HG03175 (cell line): ENCODE data around the gene GOLGA6B.
A peak's percentile ranks its signal among the peaks of the same experiment; 100 is the strongest.
"Not testable (repeated sequence)": the region's sequence is repeated elsewhere in the genome, so short reads cannot be mapped to it uniquely, and the experiment has no call there.

Experiments used
- ATAC-seq: cut with Tn5 transposase; IDR thresholded peaks from one replicate; pipeline ENCODE4 v1.9.1; 2021; ENCODE audit warnings: mild to moderate bottlenecking, moderate library complexity; ENCODE audit not compliant: unreplicated experiment

Gene GOLGA6B

GRCh38 chr15:72661081-72661480, 6.6 kb downstream of the GOLGA6B start:
- not testable (repeated sequence) for ATAC-seq

- ATAC-seq, result not testable (repeated sequence)
Measured at GRCh38 chr15:72663931-72664330, 9.4 kb downstream of the GOLGA6B start.

DNA sequence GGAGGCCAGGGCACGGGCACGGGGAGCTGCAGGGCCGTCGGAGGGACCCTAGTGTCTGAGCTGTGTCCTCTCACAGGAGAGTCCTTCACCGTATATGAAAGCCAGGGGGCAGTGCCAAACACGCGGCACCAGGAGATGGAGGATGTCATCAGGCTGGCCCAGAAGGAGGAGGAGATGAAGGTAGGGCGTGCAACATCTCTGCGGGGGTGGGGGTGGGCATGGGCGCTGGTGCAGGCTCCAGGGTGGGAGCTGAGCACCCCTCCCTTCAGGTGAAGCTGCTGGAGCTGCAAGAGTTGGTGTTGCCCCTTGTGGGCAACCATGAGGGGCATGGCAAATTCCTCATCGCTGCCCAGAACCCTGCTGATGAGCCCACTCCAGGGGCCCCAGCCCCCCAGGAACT, 11.2 kb downstream of the GOLGA6B start:
- not testable (repeated sequence) for ATAC-seq

- ATAC-seq, result not testable (repeated sequence)
Measured at GRCh38 chr15:72669803-72670202, 15.3 kb downstream of the GOLGA6B start.

DNA sequence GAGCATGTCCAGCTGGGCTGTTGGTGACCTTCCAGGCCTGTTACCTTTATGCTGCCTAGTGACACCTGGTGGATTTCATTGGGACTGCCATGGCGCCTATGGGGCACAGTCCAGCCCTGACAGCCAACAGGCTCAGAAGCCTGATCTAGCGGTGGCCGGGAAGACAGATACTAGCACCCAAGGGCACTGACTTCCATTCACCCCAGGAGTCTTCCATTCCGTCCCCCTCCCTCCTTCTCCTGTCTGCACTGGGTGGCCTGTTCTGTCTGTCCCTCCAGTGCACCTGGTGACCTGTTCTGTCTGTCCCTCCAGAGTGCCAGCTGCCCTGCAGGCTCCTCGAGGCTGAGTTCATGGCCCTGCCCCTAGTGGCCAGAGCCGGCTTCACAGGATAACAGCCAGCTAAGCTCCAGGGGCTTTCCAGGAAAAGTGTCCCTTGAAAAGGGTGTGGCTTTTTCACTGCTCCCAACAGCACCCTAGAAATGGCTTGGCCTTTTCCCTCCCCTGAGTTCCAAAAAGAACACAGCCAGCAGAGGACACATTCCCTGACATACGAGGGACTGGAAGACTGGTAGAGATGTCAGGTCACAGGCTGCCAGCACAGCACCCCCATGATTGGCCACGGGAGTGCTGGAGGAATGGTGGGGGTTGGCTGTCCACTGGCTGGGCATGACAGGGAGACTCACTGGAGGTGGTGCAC, 16.3 kb downstream of the GOLGA6B start:
- peak; percentile 91 for ATAC-seq

- ATAC-seq, result no peak
Measured at GRCh38 chr15:72671525-72671924, 17.0 kb downstream of the GOLGA6B start.

DNA sequence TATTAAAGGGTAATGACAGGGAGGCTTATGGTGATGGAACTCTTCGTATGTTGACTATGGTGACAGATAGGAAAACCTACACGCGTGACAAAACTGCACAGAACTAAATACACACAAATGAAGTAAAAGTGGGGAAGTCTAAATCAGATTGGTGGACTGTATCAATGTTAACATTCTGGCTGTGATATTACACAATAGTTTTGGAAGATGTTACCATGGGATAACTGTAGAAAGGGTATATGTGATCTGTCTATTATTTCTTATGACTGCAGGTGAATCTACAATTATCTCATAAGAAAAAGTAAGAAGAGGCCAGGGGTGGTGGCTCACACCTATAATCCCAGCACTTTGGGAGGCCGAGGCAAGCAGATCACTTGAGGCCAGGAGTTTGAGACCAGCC, 22.3 kb downstream of the GOLGA6B start:
- no peak for ATAC-seq

GRCh38 chr15:72680931-72681330, 26.4 kb downstream of the GOLGA6B start:
- no peak for ATAC-seq

GRCh38 chr15:72682772-72683171, 28.3 kb downstream of the GOLGA6B start:
- ATAC-seq, result no peak

DNA sequence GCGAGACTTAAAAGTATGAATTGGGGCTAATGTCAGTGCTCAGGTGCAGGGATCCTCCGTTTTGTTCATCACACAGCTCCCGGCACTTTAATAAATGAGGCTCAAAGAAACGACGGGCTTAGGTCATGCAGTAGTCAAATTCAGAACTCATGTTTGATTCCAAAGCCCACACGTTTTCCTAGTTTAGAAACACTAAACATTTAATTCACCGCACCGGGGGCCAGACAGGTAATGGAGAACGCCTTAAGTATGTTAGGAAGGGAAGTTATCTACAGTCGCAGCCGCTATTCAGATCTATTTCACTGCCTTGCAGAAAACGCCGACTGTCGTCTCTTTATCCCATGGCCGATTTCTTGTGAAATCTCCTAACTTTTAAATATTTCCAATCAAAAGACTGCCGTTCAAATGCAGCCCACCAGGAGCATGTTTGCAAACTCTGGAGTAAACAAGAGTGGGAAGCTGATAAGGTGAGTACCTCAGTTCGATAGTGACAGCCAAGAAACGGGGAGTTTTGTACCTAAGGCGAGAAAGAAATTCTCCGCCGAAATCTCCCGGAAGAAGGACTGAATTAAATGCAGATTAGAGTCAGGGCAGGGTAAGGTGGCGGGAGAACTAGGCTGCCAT, 30.9 kb downstream of the GOLGA6B start:
- ATAC-seq, result no peak

- peak; percentile 97 for ATAC-seq
Measured at GRCh38 chr15:72685925-72686794, 31.7 kb downstream of the GOLGA6B start, which contains the start of the genes BBS4 and HIGD2B. Gene BBS4, plus strand, starts transcription at chr15:72686207. Its CDS starts 21 bp downstream, at chr15:72686228. Gene HIGD2B, minus strand, starts transcription at chr15:72686182. Its CDS starts 9,808 bp downstream, at chr15:72676374.

- no peak for ATAC-seq
Measured at GRCh38 chr15:72688697-72689096, 34.2 kb downstream of the GOLGA6B start.

DNA sequence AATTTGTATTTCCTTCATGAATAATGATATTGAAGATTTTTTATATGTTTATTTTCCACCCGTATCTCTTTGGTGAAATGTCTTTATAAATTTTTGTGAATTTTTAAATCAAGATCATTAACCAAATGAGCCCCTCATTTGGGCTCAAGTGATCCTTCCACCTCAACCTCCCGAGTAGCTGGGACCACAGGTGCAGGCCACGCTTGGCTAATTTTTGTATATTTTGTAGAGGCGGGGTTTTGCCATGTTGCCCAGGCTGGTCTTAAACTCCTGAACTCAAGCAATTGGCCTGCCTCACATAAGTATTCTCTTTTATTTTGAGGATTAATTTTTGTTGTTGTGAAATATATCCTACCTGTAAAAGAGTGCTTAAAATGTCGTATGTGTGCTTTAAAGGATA, 36.4 kb downstream of the GOLGA6B start:
- ATAC-seq, result no peak

DNA sequence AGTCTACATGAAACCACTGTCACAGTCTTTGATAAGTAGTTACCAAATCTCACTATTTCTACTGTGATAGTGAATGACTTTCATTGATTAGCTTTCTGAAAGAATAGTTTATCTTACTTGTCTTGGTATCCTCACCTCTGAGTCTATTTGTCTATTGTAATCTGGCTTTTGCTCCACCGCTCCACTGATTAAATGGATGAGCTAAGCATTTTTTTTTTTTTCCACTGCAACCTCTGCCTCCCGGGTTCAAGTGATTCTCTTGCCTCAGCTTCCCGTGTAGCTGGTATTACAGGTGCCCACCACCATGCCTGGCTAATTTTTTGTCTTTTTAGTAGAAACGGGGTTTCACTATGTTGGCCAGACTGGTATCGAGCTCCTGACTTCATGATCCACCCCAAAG, 44.4 kb downstream of the GOLGA6B start:
- ATAC-seq, result no peak

DNA sequence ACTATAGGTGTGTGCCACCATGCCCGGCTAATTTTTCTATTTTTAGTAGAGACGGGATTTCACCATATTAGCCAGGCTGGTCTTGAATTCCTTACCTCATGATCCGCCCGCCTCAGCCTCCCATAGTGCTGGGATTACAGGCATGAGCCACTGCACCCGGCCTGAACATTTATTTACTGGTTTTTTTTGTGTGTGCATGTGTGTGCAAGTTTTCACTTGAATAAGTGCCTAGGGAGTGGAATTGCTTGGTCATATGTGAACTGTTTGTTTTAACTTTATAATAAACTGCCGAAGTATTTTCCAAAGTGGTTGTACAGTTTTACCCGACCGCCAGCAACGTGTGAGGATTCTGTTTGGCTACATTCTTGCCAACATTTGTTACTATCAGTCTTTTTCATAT, 45.6 kb downstream of the GOLGA6B start:
- no peak for ATAC-seq

DNA sequence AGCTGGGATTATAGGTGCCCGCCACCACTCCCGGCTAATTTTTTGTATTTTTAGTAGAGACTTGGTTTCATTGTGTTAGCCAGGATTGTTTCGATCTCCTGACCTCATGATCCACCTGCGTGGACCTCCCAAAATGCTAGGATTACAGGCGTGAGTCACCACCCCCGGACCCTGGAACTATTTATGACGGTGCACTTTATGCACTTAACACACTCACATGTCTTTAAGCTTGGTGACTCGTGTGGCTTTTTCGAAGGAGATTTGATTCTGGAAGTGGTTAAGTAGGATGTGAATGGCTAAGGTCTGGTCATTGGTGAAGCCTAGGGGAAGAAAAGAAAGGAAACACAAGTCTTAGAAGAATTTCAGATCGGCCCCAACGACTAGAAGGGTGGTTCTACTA, 51.8 kb downstream of the GOLGA6B start:
- ATAC-seq, result no peak

DNA sequence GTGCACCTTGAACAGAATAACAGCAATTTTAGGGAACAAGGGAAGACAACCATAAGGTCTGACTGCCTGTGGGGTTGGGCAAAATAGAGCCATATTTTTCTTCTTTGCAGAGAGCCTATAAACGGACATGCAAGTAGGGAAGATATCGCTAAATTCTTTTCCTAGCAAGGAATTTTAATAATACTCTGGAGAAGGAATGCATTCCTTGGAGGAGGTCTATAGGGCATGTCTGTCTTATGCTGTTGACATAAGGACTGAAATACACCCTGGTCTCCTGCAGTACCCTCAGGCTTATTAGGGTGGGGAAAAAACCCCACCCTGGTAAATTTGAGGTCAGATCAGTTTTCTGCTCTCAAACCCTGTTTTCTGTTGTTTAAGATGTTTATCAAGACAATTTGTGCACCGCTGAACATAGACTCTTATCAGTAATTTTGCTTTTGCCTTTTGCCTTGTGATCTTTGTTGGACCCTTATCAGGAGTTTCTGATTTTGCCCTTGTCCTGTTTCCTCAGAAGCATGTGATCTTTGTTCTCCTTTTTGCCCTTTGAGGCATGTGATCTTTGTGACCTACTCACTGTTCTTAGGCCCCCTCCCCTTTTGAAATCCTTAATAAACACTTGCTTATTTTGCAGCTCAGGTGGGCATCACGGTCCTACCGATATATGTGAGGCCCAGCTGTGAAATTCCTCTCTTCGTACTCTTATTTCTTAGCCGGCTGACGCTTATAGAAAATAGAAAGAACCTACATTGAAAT, 54.2 kb downstream of the GOLGA6B start:
- not testable (repeated sequence) for ATAC-seq
